Measurements from ENCODE around the gene SLC25A33.

SLC25A33 gene

DNA sequence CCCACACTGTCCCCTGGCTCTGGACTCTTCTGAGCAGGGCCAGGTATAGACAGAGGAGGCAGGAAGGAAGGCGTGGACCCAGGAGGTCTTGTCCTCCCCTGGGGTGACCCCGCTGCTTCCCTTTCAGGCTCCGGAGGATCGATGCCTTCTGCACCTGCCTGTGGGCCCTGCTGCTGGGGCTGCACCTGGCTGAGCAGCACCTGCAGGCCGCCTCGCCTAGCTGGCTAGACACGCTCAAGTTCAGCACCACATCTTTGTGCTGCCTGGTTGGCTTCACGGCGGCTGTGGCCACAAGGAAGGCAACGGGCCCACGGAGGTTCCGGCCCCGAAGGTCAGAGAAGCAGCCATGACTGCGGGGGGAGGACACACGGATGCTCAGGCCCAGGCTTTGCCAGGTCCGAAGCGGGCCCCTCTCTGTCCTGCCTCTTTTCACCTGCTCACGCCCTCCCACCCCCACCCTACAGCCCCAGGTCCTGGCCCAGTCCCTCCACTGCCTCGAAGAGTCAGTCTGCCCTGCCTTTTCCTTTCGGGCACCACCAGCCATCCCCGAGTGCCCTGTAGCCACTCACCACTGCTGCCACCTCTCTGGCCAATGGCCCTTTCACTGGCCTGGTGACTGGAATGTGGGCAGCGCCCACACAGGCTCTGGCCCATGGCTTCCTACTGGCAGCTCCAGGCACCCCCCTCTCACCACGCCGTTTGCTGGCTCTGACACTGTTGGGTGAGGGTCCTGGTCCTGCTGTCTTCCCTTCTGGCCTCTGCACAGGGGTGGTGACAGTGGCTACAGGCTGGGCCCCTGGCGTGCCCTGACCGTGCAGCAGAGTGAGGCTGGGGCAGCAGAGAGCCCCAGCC, 62.9 kb downstream of the SLC25A33 start:
- Histone ChIP-seq H2AK5ac (ENCODE audit: low read length, severe bottlenecking) (no peak overlapping the region), H3K23ac (ENCODE audit: low read length in 2 of 2) (no peak overlapping the region), H4K8ac (ENCODE audit: low read length) (no peak overlapping the region), H4K91ac (ENCODE audit: low read length) (no peak overlapping the region), H3K4me1 (ENCODE audit: control insufficient read depth, insufficient read depth, low read depth, low read length) (peaks cover 2% of the 10 kb centered on the region), H3K27ac (ENCODE audit: low read length, poor library complexity, severe bottlenecking) (no peak overlapping the region), H2BK12ac (ENCODE audit: low read length in 2 of 2) (no peak overlapping the region), H3K9ac (ENCODE audit: low read length) (no peak overlapping the region), H2BK5ac (ENCODE audit: low read depth, low read length, poor library complexity, severe bottlenecking) (no peak overlapping the region), H3K9me3 (ENCODE audit: control insufficient read depth, low read length) (no peaks in the 10 kb centered on the region), H3K27me3 (ENCODE audit: control insufficient read depth in 1 of 2, insufficient read depth in 1 of 2, low read length in 2 of 2) (no peaks in the 10 kb centered on the region), H3K4me3 (ENCODE audit: insufficient read depth in 1 of 2, low read depth in 1 of 2, low read length in 2 of 2) (no peak overlapping the region), H3K79me1 (replicated peaks; ENCODE audit: low read length, poor library complexity, severe bottlenecking) (peaks cover 13% of the 10 kb centered on the region), H3K36me3 (ENCODE audit: control insufficient read depth in 1 of 2, insufficient read depth in 2 of 2, low read depth in 1 of 2, low read length in 2 of 2) (peaks cover 50 to 91% of the 10 kb centered on the region in 2 experiments), H2AFZ (ENCODE audit: low read depth, low read length) (no peak overlapping the region), H3K18ac (ENCODE audit: low read depth in 1 of 2, low read length in 2 of 2) (no peak overlapping the region), H2BK120ac (ENCODE audit: low read depth, low read length) (no peak overlapping the region), H3K4ac (ENCODE audit: low read depth in 1 of 2, low read length in 2 of 2) (no peak overlapping the region), H2BK15ac (ENCODE audit: low read depth, poor library complexity, severe bottlenecking) (no peak overlapping the region), H3K14ac (ENCODE audit: low read length in 2 of 2) (no peak overlapping the region), H3K4me2 (ENCODE audit: low read length, poor library complexity, severe bottlenecking) (no peak overlapping the region)
- DNase-seq: no peak
- WGBS: 95% methylated on average over 26 of the region's 26 CpGs

DNA sequence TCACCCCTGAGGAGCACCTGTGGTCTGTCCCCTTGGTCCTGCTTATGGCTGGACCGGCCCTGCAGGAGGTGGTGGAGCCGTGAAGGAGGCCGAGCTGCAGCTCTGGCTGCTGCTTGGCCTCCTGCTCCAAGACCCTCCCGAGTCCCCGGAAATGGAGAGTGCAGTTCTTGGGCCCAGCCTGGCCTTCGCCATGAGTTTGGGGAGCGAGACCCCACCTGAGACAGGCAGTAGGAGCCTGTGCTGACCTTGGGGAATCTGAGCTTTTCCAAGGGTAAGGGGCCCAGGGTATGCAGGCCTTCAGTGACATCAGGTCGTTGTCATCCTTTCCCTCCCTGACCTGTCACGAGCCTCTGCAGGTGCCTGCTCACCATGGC, 63.5 kb downstream of the SLC25A33 start:
- Histone ChIP-seq H3K18ac (ENCODE audit: low read depth in 1 of 2, low read length in 2 of 2) (no peak overlapping the region), H2BK5ac (ENCODE audit: low read depth, low read length, poor library complexity, severe bottlenecking) (no peak overlapping the region), H4K91ac (ENCODE audit: low read length) (no peak overlapping the region), H3K4me2 (ENCODE audit: low read length, poor library complexity, severe bottlenecking) (no peak overlapping the region), H2AFZ (ENCODE audit: low read depth, low read length) (no peak overlapping the region), H3K4me1 (ENCODE audit: control insufficient read depth, insufficient read depth, low read depth, low read length) (no peaks in the 10 kb centered on the region), H3K27ac (ENCODE audit: low read length, poor library complexity, severe bottlenecking) (no peak overlapping the region), H3K4me3 (ENCODE audit: insufficient read depth in 1 of 2, low read depth in 1 of 2, low read length in 2 of 2) (no peak overlapping the region), H2BK120ac (ENCODE audit: low read depth, low read length) (no peak overlapping the region), H3K4ac (ENCODE audit: low read depth in 1 of 2, low read length in 2 of 2) (no peak overlapping the region), H2BK12ac (ENCODE audit: low read length in 2 of 2) (no peak overlapping the region), H3K27me3 (ENCODE audit: control insufficient read depth in 1 of 2, insufficient read depth in 1 of 2, low read length in 2 of 2) (no peaks in the 10 kb centered on the region), H3K79me1 (replicated peaks; ENCODE audit: low read length, poor library complexity, severe bottlenecking) (peaks cover 9% of the 10 kb centered on the region), H3K9me3 (ENCODE audit: control insufficient read depth, low read length) (no peaks in the 10 kb centered on the region), H2BK15ac (ENCODE audit: low read depth, poor library complexity, severe bottlenecking) (no peak overlapping the region), H4K8ac (ENCODE audit: low read length) (no peak overlapping the region), H3K36me3 (ENCODE audit: control insufficient read depth in 1 of 2, insufficient read depth in 2 of 2, low read depth in 1 of 2, low read length in 2 of 2) (peaks cover 47 to 91% of the 10 kb centered on the region in 2 experiments), H3K9ac (ENCODE audit: low read length) (no peak overlapping the region), H3K14ac (ENCODE audit: low read length in 2 of 2) (no peak overlapping the region), H3K23ac (ENCODE audit: low read length in 2 of 2) (no peak overlapping the region), H2AK5ac (ENCODE audit: low read length, severe bottlenecking) (no peak overlapping the region)
- 97% methylated on average over 9 of the region's 9 CpGs for WGBS
- no peak for DNase-seq

DNA sequence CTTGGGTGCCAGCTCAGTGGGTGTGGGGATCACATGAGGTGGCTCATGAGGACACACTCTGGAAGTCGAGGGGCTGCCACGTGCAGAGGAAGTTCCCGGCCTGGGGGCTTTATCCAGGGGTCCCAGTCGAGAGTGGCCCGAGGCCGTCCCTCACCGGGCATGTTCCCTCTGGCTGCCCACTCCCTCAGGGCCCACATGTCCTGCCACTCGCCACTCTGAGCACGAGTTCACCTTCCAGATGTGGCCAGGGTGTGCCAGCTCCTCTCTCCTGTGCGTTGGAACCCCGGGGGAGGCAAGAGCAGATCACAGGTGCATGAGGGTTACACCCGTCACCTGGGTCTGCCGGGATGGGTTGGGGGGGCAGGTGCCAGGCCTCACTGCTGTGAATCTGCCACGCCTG, 64.0 kb downstream of the SLC25A33 start:
- H3K36me3 ChIP-seq (ENCODE audit: control insufficient read depth in 1 of 2, insufficient read depth in 2 of 2, low read depth in 1 of 2, low read length in 2 of 2): peaks cover 46 to 88% of the 10 kb centered on the region in 2 experiments
- no peaks in the 10 kb centered on the region for H3K27me3 ChIP-seq (ENCODE audit: control insufficient read depth in 1 of 2, insufficient read depth in 1 of 2, low read length in 2 of 2)

DNA sequence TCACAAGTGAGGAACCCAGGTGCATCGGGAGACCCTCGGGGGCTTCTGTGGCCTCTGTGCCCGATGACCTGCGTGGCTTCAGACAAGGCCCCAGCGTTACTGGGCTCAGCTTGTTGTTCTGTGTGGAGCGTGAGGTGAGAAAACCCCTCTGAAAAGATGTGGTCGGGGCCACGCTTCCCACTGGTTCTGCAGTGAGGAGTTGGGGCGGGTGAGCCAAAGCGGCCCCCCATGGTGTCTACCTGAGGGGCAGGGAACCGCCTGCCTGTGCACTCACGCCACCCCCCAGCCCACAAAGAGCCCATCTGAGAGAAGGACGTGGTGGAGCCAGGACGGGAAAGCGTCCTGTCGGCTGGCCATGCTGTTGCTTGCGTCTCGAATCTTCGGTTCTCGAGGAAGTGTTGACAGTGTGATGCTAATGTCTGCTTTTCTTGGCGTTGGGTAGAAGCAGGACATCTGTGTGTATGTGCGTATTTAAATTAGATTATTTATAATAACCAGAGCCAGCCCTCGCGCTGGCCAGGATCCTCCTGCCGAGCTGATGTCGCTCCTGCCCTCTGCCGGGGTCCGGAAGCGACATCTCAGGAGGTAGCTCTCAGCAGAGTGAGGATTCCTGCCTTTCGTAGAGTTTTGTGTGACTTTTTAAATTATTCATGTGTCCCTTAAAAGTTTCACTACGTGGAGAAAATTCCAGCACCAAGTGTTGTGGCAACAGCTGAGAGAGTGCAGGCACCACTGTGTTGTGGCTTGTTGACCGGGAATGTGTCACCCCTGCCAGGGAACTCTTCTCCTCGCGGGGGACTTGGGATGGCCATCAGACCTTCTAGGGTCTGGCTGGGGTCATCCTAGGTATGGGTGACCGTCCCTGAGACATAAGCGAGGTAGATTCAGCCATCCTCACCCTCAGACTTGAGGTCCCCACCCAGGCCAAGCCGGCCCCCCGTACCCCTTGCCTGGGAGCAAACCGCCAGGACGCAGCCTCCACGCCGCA, 64.8 kb downstream of the SLC25A33 start:
- H3K9ac ChIP-seq (ENCODE audit: low read length): no peak overlapping the region
- peaks cover 4% of the 10 kb centered on the region for H3K79me1 ChIP-seq (replicated peaks; ENCODE audit: low read length, poor library complexity, severe bottlenecking)
- H4K8ac ChIP-seq (ENCODE audit: low read length): no peak overlapping the region
- no peak overlapping the region for H3K14ac ChIP-seq (ENCODE audit: low read length in 2 of 2)
- H2BK12ac ChIP-seq (ENCODE audit: low read length in 2 of 2): no peak overlapping the region
- no peak overlapping the region for H3K23ac ChIP-seq (ENCODE audit: low read length in 2 of 2)
- H2BK120ac ChIP-seq (ENCODE audit: low read depth, low read length): no peak overlapping the region
- no peak overlapping the region for H3K4ac ChIP-seq (ENCODE audit: low read depth in 1 of 2, low read length in 2 of 2)
- H3K27ac ChIP-seq (ENCODE audit: low read length, poor library complexity, severe bottlenecking): no peak overlapping the region
- H2BK15ac ChIP-seq (ENCODE audit: low read depth, poor library complexity, severe bottlenecking): no peak overlapping the region
- no peak overlapping the region for H2BK5ac ChIP-seq (ENCODE audit: low read depth, low read length, poor library complexity, severe bottlenecking)
- no peaks in the 10 kb centered on the region for H3K27me3 ChIP-seq (ENCODE audit: control insufficient read depth in 1 of 2, insufficient read depth in 1 of 2, low read length in 2 of 2)
- H2AFZ ChIP-seq (ENCODE audit: low read depth, low read length): no peak overlapping the region
- H3K4me1 ChIP-seq (ENCODE audit: control insufficient read depth, insufficient read depth, low read depth, low read length): no peaks in the 10 kb centered on the region
- no peak overlapping the region for H4K91ac ChIP-seq (ENCODE audit: low read length)
- no peak overlapping the region for H3K4me3 ChIP-seq (ENCODE audit: insufficient read depth in 1 of 2, low read depth in 1 of 2, low read length in 2 of 2)
- WGBS: 96% methylated on average over 40 of the region's 42 CpGs
- no peak for DNase-seq
- H3K4me2 ChIP-seq (ENCODE audit: low read length, poor library complexity, severe bottlenecking): no peak overlapping the region
- no peak overlapping the region for H3K18ac ChIP-seq (ENCODE audit: low read depth in 1 of 2, low read length in 2 of 2)
- H2AK5ac ChIP-seq (ENCODE audit: low read length, severe bottlenecking): no peak overlapping the region
- H3K36me3 ChIP-seq (ENCODE audit: control insufficient read depth in 1 of 2, insufficient read depth in 2 of 2, low read depth in 1 of 2, low read length in 2 of 2): peaks cover 46 to 91% of the 10 kb centered on the region in 2 experiments
- no peaks in the 10 kb centered on the region for H3K9me3 ChIP-seq (ENCODE audit: control insufficient read depth, low read length)

More for the DNA sequence above, 64.0 kb downstream of the SLC25A33 start:
- no peak for DNase-seq
- H3K23ac ChIP-seq (ENCODE audit: low read length in 2 of 2): no peak overlapping the region
- no peak overlapping the region for H4K8ac ChIP-seq (ENCODE audit: low read length)
- H3K9ac ChIP-seq (ENCODE audit: low read length): no peak overlapping the region
- no peak overlapping the region for H3K27ac ChIP-seq (ENCODE audit: low read length, poor library complexity, severe bottlenecking)
- WGBS: 95% methylated on average over 14 of the region's 14 CpGs
- no peak overlapping the region for H2AFZ ChIP-seq (ENCODE audit: low read depth, low read length)
- no peak overlapping the region for H2AK5ac ChIP-seq (ENCODE audit: low read length, severe bottlenecking)
- no peak overlapping the region for H2BK5ac ChIP-seq (ENCODE audit: low read depth, low read length, poor library complexity, severe bottlenecking)
- no peak overlapping the region for H3K4me3 ChIP-seq (ENCODE audit: insufficient read depth in 1 of 2, low read depth in 1 of 2, low read length in 2 of 2)
- H3K9me3 ChIP-seq (ENCODE audit: control insufficient read depth, low read length): no peaks in the 10 kb centered on the region
- H3K4me2 ChIP-seq (ENCODE audit: low read length, poor library complexity, severe bottlenecking): no peak overlapping the region
- no peak overlapping the region for H2BK12ac ChIP-seq (ENCODE audit: low read length in 2 of 2)
- H4K91ac ChIP-seq (ENCODE audit: low read length): no peak overlapping the region
- H3K4ac ChIP-seq (ENCODE audit: low read depth in 1 of 2, low read length in 2 of 2): no peak overlapping the region
- H3K14ac ChIP-seq (ENCODE audit: low read length in 2 of 2): no peak overlapping the region
- H2BK15ac ChIP-seq (ENCODE audit: low read depth, poor library complexity, severe bottlenecking): no peak overlapping the region
- no peaks in the 10 kb centered on the region for H3K4me1 ChIP-seq (ENCODE audit: control insufficient read depth, insufficient read depth, low read depth, low read length)
- no peak overlapping the region for H2BK120ac ChIP-seq (ENCODE audit: low read depth, low read length)
- no peak overlapping the region for H3K18ac ChIP-seq (ENCODE audit: low read depth in 1 of 2, low read length in 2 of 2)
- H3K79me1 ChIP-seq (replicated peaks; ENCODE audit: low read length, poor library complexity, severe bottlenecking): peaks cover 5% of the 10 kb centered on the region

Measured in mesenchymal stem cell (in vitro differentiated cells and primary cell).